ENCODE measurements around the gene TNFRSF8.

The TNFRSF8 gene

GRCh38 chr1:12144969-12145368 lies 81.9 kb downstream of the TNFRSF8 start:
- DNase-seq: no peak

- DNase-seq: no peak
These were observed 82.7 kb downstream of the TNFRSF8 start for GRCh38 chr1:12145616-12146342.

GRCh38 chr1:12146343-12147112 lies 83.4 kb downstream of the TNFRSF8 start:
- no peak for DNase-seq

- DNase-seq: no peak
These were observed 84.1 kb downstream of the TNFRSF8 start for GRCh38 chr1:12147201-12147701.

GRCh38 chr1:12148160-12148957 lies 85.3 kb downstream of the TNFRSF8 start:
- DNase-seq: no peak

- no peak for DNase-seq
These were observed 86.1 kb downstream of the TNFRSF8 start for GRCh38 chr1:12148958-12149790.

- no peak for DNase-seq
These were observed 86.7 kb downstream of the TNFRSF8 start for GRCh38 chr1:12149791-12150175.

GRCh38 chr1:12150456-12151200 lies 87.5 kb downstream of the TNFRSF8 start:
- no peak for DNase-seq

- DNase-seq: no peak
These were observed 88.4 kb downstream of the TNFRSF8 start for GRCh38 chr1:12151465-12151864.

- no peak for DNase-seq
These were observed 89.2 kb downstream of the TNFRSF8 start for GRCh38 chr1:12152113-12152891.

GRCh38 chr1:12153181-12153785 lies 90.2 kb downstream of the TNFRSF8 start:
- no peak for DNase-seq

- no peak for DNase-seq
These were observed 92.2 kb downstream of the TNFRSF8 start for GRCh38 chr1:12155328-12155727.

GRCh38 chr1:12157366-12158231 lies 94.5 kb downstream of the TNFRSF8 start:
- DNase-seq: no peak

GRCh38 chr1:12158357-12159092 lies 95.4 kb downstream of the TNFRSF8 start:
- DNase-seq: no peak

GRCh38 chr1:12159816-12160215 lies 96.7 kb downstream of the TNFRSF8 start:
- DNase-seq: no peak

- no peak for DNase-seq
These were observed 98.2 kb downstream of the TNFRSF8 start for GRCh38 chr1:12161324-12161661.

- DNase-seq: no peak
These were observed 98.8 kb downstream of the TNFRSF8 start for GRCh38 chr1:12161662-12162458.
